OCI-LY7 (cell line): ENCODE measurements around the gene CORO2A. TPM values are rescaled to one million over a fixed set of nuclear protein-coding genes. Genes with fewer than 3 reads are reported as not detected.

ENCODE experiments used
- BruUV-seq: library from RNA; stranded (reverse); fragments of 400-500 nt; replicated peaks from 2 replicates; lab custom pipeline; 2021; lab: Mats Ljungman, UMichigan
- CTCF ChIA-PET: fragments of 300-600 bp; sonication (Branson Sonifier 250); formaldehyde crosslinking; loops from one replicate; lab custom pipeline; 2022; ENCODE audit warnings: antibody characterized with exemption; ENCODE audit not compliant: unreplicated experiment; lab: Charles Lee
- POLR2A ChIA-PET: fragments of 300-600 bp; sonication (Branson Sonifier 250); formaldehyde crosslinking; loops from one replicate; lab custom pipeline; 2022; ENCODE audit warnings: antibody characterized with exemption; lab: Charles Lee
- DNase-seq: peaks from one replicate; pipeline ENCODE4 v3.0.0-alpha.2; 2015; ENCODE audit warnings: low spot score
- H2AFZ ChIP-seq: fragments of 200-600 bp; sonication (generic), shearing (Covaris generic); 2 replicates; pipeline ENCODE4 v1.6.1; 2014; ENCODE audit warnings: mild to moderate bottlenecking, antibody characterized with exemption, low read length, moderate library complexity
- H3K27ac ChIP-seq: fragments of 200-600 bp; sonication (generic); 2 replicates; pipeline ENCODE4 v1.5.1; 2014; ENCODE audit warnings: mixed run types, low read depth, mild to moderate bottlenecking, moderate library complexity, low read length, inconsistent platforms; ENCODE audit not compliant: poor library complexity, severe bottlenecking
- H3K36me3 ChIP-seq: fragments of 200-600 bp; sonication (generic); 2 replicates; pipeline ENCODE4 v1.6.1; 2014; ENCODE audit warnings: mild to moderate bottlenecking, antibody characterized with exemption, low read length, moderate library complexity, mixed read lengths; ENCODE audit not compliant: insufficient read depth
- H3K4me1 ChIP-seq: fragments of 200-600 bp; sonication (generic); 2 replicates; pipeline ENCODE4 v1.5.1; 2014; ENCODE audit warnings: mild to moderate bottlenecking, low read length; ENCODE audit not compliant: insufficient read depth, poor library complexity, severe bottlenecking
- H3K4me2 ChIP-seq: fragments of 200-600 bp; sonication (generic); 2 replicates; pipeline ENCODE4 v1.6.1; 2014; ENCODE audit warnings: mild to moderate bottlenecking, low read length
- H3K4me3 ChIP-seq: fragments of 200-600 bp; sonication (generic); 2 replicates; pipeline ENCODE4 v1.5.1; 2014; ENCODE audit warnings: mild to moderate bottlenecking, low read depth, low read length; ENCODE audit not compliant: poor library complexity, severe bottlenecking
- H3K79me2 ChIP-seq: fragments of 200-600 bp; sonication (generic); 2 replicates; pipeline ENCODE4 v1.6.1; 2016; ENCODE audit warnings: low read depth, mild to moderate bottlenecking, low read length, moderate library complexity, mixed read lengths; ENCODE audit not compliant: insufficient read depth
- H3K9me2 ChIP-seq: fragments of 200-600 bp; sonication (generic); 2 replicates; pipeline ENCODE4 v1.6.1; 2016; ENCODE audit warnings: mild to moderate bottlenecking, low read length, mixed read lengths; ENCODE audit not compliant: insufficient read depth
- H3K9me3 ChIP-seq: fragments of 200-600 bp; sonication (generic); 2 replicates; pipeline ENCODE4 v1.6.1; 2014; ENCODE audit warnings: mild to moderate bottlenecking, mixed run types, low read length, mixed read lengths
- H4K20me1 ChIP-seq: fragments of 200-600 bp; sonication (generic); 2 replicates; pipeline ENCODE4 v1.6.1; 2014; ENCODE audit warnings: mild to moderate bottlenecking, antibody characterized with exemption, low read length, moderate library complexity, mixed read lengths; ENCODE audit not compliant: insufficient read depth
- EZH2phosphoT487 ChIP-seq: fragments of 200-600 bp; sonication (generic); IDR thresholded peaks from 2 replicates; pipeline ENCODE4 v1.6.1; 2018; ENCODE audit warnings: low read depth, borderline replicate concordance, mild to moderate bottlenecking, mixed run types, antibody characterized with exemption, low read length, moderate library complexity, mixed read lengths
- intact Hi-C: fragments of 100-400 bp; cut with micrococcal nuclease; formaldehyde crosslinking; loops from one replicate; pipeline ENCODE4 v1.10.0; 2022; ENCODE audit not compliant: unreplicated experiment
- total RNA-seq, 2 experiments: library from RNA; depleted of rRNA in 1 of 2; stranded (reverse); fragments of >200 nt in 1 of 2; shearing (Covaris generic) in 1 of 2; gene quantifications; 2 replicates each; pipeline ENCODE4 v1.2.3, GENCODE V29; 2014 to 2022
- TF ChIP-seq, protein P1 (sequence below): fragments of 200-600 bp; sonication (generic); conservative IDR thresholded peaks from 2 replicates; pipeline ENCODE4 v1.5.1; 2014; ENCODE audit warnings: mild to moderate bottlenecking, antibody characterized with exemption, low read length, moderate library complexity, mixed read lengths

The CORO2A gene
- total RNA-seq, 2 experiments from 2014 or later: 1.8 to 3.9 TPM

DNA sequence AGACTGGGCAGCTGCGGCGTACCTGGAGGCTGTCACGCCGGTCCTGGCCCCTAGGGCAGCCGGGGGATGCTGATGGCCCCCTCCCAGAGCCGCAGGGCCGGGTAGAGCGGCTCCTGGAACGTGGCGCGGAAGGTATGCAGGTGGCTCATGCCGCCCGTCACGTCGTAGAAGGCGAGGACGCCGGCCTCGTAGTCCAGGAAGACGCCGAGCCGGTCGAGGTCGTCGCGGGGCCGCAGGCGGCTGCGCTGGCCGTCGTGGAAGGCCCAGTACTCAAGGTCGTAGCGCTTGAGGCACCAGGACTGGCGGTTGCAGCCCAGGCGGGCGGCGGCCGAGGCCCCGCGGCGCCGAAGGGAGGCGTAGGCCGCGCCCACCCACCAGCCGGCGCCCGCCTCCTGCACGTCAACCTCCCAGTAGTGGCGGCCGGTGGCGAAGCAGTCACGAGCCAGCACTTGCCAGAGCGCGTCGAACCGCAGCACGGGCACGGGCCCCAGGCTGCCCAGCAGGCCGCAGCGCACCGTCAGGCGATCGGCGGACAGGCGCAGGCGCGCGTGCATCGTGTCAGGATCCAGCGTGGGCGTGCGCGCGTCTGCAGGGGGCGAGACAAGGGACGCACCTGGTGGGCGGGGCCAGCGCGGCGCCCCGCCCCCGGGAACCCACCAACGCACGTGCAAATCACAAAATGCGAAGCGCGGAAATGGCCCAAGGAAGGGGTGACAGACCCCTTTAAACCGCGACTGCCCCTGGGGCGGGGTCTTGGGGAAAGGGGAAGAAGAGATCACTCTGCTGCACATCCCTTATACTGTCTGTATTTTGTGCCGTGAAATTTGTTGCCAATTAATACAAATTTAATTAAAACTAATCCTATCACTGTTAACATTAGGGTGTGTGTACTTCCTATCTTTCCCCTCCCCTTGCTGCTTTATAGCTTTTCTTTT, 104.8 kb downstream of the CORO2A start:
- DNase-seq: no peak
- H3K9me2 ChIP-seq: no peaks in the 10 kb centered on the region
- H3K4me2 ChIP-seq: peak overlapping the region; percentile 29; the same call in 1 of the 2 replicates
- no peaks in the 10 kb centered on the region for H3K4me1 ChIP-seq
- TF ChIP-seq, protein P1, sequence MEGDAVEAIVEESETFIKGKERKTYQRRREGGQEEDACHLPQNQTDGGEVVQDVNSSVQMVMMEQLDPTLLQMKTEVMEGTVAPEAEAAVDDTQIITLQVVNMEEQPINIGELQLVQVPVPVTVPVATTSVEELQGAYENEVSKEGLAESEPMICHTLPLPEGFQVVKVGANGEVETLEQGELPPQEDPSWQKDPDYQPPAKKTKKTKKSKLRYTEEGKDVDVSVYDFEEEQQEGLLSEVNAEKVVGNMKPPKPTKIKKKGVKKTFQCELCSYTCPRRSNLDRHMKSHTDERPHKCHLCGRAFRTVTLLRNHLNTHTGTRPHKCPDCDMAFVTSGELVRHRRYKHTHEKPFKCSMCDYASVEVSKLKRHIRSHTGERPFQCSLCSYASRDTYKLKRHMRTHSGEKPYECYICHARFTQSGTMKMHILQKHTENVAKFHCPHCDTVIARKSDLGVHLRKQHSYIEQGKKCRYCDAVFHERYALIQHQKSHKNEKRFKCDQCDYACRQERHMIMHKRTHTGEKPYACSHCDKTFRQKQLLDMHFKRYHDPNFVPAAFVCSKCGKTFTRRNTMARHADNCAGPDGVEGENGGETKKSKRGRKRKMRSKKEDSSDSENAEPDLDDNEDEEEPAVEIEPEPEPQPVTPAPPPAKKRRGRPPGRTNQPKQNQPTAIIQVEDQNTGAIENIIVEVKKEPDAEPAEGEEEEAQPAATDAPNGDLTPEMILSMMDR: no peak
- TF ChIP-seq EZH2phosphoT487: no peak
- no peaks in the 10 kb centered on the region for H4K20me1 ChIP-seq
- no peak overlapping the region for H2AFZ ChIP-seq
- H3K27ac ChIP-seq: no peak overlapping the region
- ChIA-PET POLR2A (interaction anchor here (0.5 to 2.4 kb wide), 5 partner anchors 10 to 165 kb away, joined by 3 to 7 read pairs (median 4); partner anchors contain the start of gene TRMO), CTCF (no interaction called here)
- no peak overlapping the region for H3K4me3 ChIP-seq
- H3K79me2 ChIP-seq: no peaks in the 10 kb centered on the region
- BruUV-seq: no TSS peak
- peaks cover 44% of the 10 kb centered on the region for H3K36me3 ChIP-seq
- no peaks in the 10 kb centered on the region for H3K9me3 ChIP-seq
- intact Hi-C loops: no loop called here

DNA sequence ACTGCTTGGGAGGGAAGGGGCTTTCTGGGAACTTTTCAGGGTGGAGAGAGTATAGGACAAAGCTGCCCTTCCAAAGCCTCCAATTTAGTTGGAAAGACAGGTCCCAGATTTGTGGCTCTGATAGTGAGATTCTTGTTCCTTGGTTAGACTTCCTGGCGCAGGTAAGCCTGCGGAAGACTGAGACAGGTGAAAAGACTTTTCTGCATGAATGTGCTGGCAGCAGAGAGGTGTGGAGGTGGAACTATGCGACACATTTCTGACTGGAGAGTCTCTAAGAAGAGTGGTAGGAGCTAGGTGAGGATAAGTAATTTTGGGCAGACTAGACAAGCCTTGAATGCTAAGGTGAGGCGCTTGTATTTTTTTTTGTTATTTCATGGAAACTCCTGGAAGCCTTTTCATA, 106.0 kb downstream of the CORO2A start:
- H3K36me3 ChIP-seq: peaks cover 57% of the 10 kb centered on the region

More for the DNA sequence above, 106.0 kb downstream of the CORO2A start:
- no peaks in the 10 kb centered on the region for H3K9me3 ChIP-seq
- intact Hi-C loops: no loop called here
- no peaks in the 10 kb centered on the region for H3K79me2 ChIP-seq
- H3K4me1 ChIP-seq: no peaks in the 10 kb centered on the region
- H2AFZ ChIP-seq: no peak overlapping the region
- H3K4me2 ChIP-seq: peak overlapping the region; percentile 11; the same call in 1 of the 2 replicates
- H3K9me2 ChIP-seq: no peaks in the 10 kb centered on the region
- H3K27ac ChIP-seq: no peak overlapping the region
- ChIA-PET CTCF (interaction anchor here (0.5 kb wide), 1 partner anchor 1479 kb away, joined by 4 read pairs; no protein-coding TSS in a partner anchor), POLR2A (interaction anchor here (0.7 kb wide), 1 partner anchor 15 kb away, joined by 3 read pairs; no protein-coding TSS in a partner anchor)
- BruUV-seq: no TSS peak
- no peak overlapping the region for H3K4me3 ChIP-seq
- TF ChIP-seq EZH2phosphoT487: no peak
- TF ChIP-seq, protein P1: no peak
- DNase-seq: no peak
- no peaks in the 10 kb centered on the region for H4K20me1 ChIP-seq
